Raji (cell line): ENCODE data around the gene CFAP119.

Source experiments
- POLR2A ChIP-seq: IDR thresholded peaks from 2 replicates; pipeline ENCODE4 v1.6.1; 2011; ENCODE audit warnings: low read depth, low read length, control low read depth; ENCODE audit not compliant: insufficient read depth

Gene CFAP119

GRCh38 chr16:30721606-30722005, 40.3 kb downstream of the CFAP119 start:
- TF ChIP-seq POLR2A, result no peak

- TF ChIP-seq POLR2A, result no peak
Measured at GRCh38 chr16:30721167-30721566, 40.7 kb downstream of the CFAP119 start.

GRCh38 chr16:30720694-30721093, 41.2 kb downstream of the CFAP119 start:
- TF ChIP-seq POLR2A, result no peak

GRCh38 chr16:30720086-30720485, 41.8 kb downstream of the CFAP119 start:
- TF ChIP-seq POLR2A, result no peak

- no peak for TF ChIP-seq POLR2A
Measured at GRCh38 chr16:30715750-30716445, 46.0 kb downstream of the CFAP119 start.

- TF ChIP-seq POLR2A, result no peak
Measured at GRCh38 chr16:30711712-30712111, 50.1 kb downstream of the CFAP119 start.

GRCh38 chr16:30710971-30711370, 50.9 kb downstream of the CFAP119 start:
- TF ChIP-seq POLR2A, result no peak
